CD14-positive monocyte (primary cell): ENCODE results near the gene SRMS. TPM values are rescaled to one million over a fixed set of nuclear protein-coding genes. Genes with fewer than 3 reads are reported as not detected.
A peak's percentile ranks its signal among the peaks of the same experiment; 100 is the strongest.

ENCODE experiments used
- DNase-seq, 3 donors: peaks; one replicate each; pipeline ENCODE4 v3.0.0-alpha.2; 2011 to 2022
- H2AFZ ChIP-seq: 2 replicates; pipeline ENCODE4 v1.6.0; 2012; ENCODE audit warnings: mild to moderate bottlenecking, low read depth, low read length, inconsistent platforms; ENCODE audit not compliant: insufficient read depth, poor library complexity, severe bottlenecking
- H3K27ac ChIP-seq, 2 donors: 1 replicate in 1 of 2; 2 replicates in 1 of 2; pipeline ENCODE4 v1.5.1; 2012 to 2013; ENCODE audit warnings: low read length in 2 of 2, control low read depth in 1 of 2, inconsistent platforms in 1 of 2, low read depth in 1 of 2, mild to moderate bottlenecking in 1 of 2
- H3K27me3 ChIP-seq, 2 donors: one replicate each; pipeline versions ENCODE4 v1.6.0 to v1.6.1; 2011 to 2013; ENCODE audit warnings: low read length in 2 of 2; ENCODE audit not compliant: control insufficient read depth in 2 of 2, insufficient read depth in 2 of 2
- H3K36me3 ChIP-seq, 2 donors: replicated peaks in 1 of 2; 1 replicate in 1 of 2; 2 replicates in 1 of 2; pipeline versions ENCODE4 v1.5.1 to v1.6.1; 2012 to 2013; ENCODE audit warnings: low read length in 2 of 2, control low read depth in 1 of 2, inconsistent platforms in 1 of 2, mild to moderate bottlenecking in 1 of 2; ENCODE audit not compliant: insufficient read depth in 2 of 2, control insufficient read depth in 1 of 2
- H3K4me1 ChIP-seq, 2 donors: 1 replicate in 1 of 2; 2 replicates in 1 of 2; pipeline versions ENCODE4 v1.5.1 to v1.6.1; 2012 to 2013; ENCODE audit warnings: low read length in 2 of 2, control low read depth in 1 of 2, inconsistent platforms in 1 of 2, mild to moderate bottlenecking in 1 of 2, moderate library complexity in 1 of 2; ENCODE audit not compliant: insufficient read depth in 2 of 2, control insufficient read depth in 1 of 2
- H3K4me2 ChIP-seq: replicated peaks from 2 replicates; pipeline ENCODE3; 2012; ENCODE audit warnings: low read length, moderate library complexity, mild to moderate bottlenecking; ENCODE audit not compliant: poor library complexity, severe bottlenecking; ENCODE audit errors: extremely low read depth
- H3K4me3 ChIP-seq, 3 experiments: fragments of 200-600 bp in 1 of 3; sonication (generic) in 1 of 3; replicated peaks in 1 of 3; 1 replicate in 2 of 3; 2 replicates in 1 of 3; pipeline ENCODE4 v1.5.1; 2011 to 2013; ENCODE audit warnings: low read length in 3 of 3, mild to moderate bottlenecking in 3 of 3, control low read depth in 2 of 3, low read depth in 2 of 3, inconsistent platforms in 1 of 3, moderate library complexity in 1 of 3
- H3K79me2 ChIP-seq: 2 replicates; pipeline ENCODE4 v1.6.0; 2012; ENCODE audit warnings: mild to moderate bottlenecking, control low read depth, inconsistent platforms, low read length, moderate library complexity; ENCODE audit not compliant: insufficient read depth
- H3K9ac ChIP-seq: 2 replicates; pipeline ENCODE4 v1.6.0; 2017; ENCODE audit warnings: low read length, mild to moderate bottlenecking; ENCODE audit not compliant: insufficient read depth, poor library complexity, severe bottlenecking
- H3K9me3 ChIP-seq, 2 donors: replicated peaks in 1 of 2; 1 replicate in 1 of 2; 2 replicates in 1 of 2; pipeline versions ENCODE4 v1.5.1 to v1.6.1; 2012 to 2013; ENCODE audit warnings: low read length in 2 of 2, control low read depth in 1 of 2; ENCODE audit not compliant: control insufficient read depth in 1 of 2, insufficient read depth in 1 of 2
- H4K20me1 ChIP-seq: 2 replicates; pipeline ENCODE4 v1.6.0; 2012; ENCODE audit warnings: mild to moderate bottlenecking, low read length, control low read depth, moderate library complexity; ENCODE audit not compliant: insufficient read depth
- H3K27ac Mint-ChIP-seq, 7 donors: one replicate each; pipeline ENCODE4 v1.8.0; 2020; ENCODE audit warnings: mild to moderate bottlenecking in 7 of 7, mixed read lengths in 7 of 7, moderate library complexity in 6 of 7, inconsistent platforms in 2 of 7
- H3K27me3 Mint-ChIP-seq, 3 donors: one replicate each; pipeline ENCODE4 v1.8.0; 2021 to 2022; ENCODE audit warnings: low read depth in 3 of 3, mild to moderate bottlenecking in 3 of 3, mixed read lengths in 3 of 3, moderate library complexity in 3 of 3, inconsistent platforms in 1 of 3
- H3K36me3 Mint-ChIP-seq, 2 donors: one replicate each; pipeline ENCODE4 v1.8.0; 2020; ENCODE audit warnings: mixed read lengths in 2 of 2, inconsistent platforms in 1 of 2, mild to moderate bottlenecking in 1 of 2
- H3K4me1 Mint-ChIP-seq: one replicate; pipeline ENCODE4 v1.8.0; 2020; ENCODE audit warnings: mild to moderate bottlenecking, mixed read lengths
- H3K4me3 Mint-ChIP-seq, 2 donors: one replicate each; pipeline ENCODE4 v1.8.0; 2020; ENCODE audit warnings: mild to moderate bottlenecking in 2 of 2, mixed read lengths in 2 of 2, moderate library complexity in 1 of 2
- H3K9me3 Mint-ChIP-seq, 7 donors: one replicate each; pipeline ENCODE4 v1.8.0; 2020 to 2022; ENCODE audit warnings: mixed read lengths in 7 of 7, mild to moderate bottlenecking in 6 of 7, moderate library complexity in 6 of 7, inconsistent platforms in 2 of 7
- WGBS: methylation state at CpG from one replicate; pipeline ENCODE4 v1.1.5; 2013; ENCODE audit warnings: missing lambda C conversion rate; ENCODE audit not compliant: insufficient coverage; 5-methylcytosine and 5-hydroxymethylcytosine counted together
- intact Hi-C, 2 donors: fragments of 100-400 bp; cut with micrococcal nuclease; formaldehyde crosslinking; loops; one replicate each; pipeline versions ENCODE4 v1.15.0 to v1.15.1; 2023
- polyA plus RNA-seq, 3 donors: library from polyadenylated mRNA; depleted of rRNA in 1 of 3; unstranded in 2 of 3; stranded (reverse) in 1 of 3; fragments of 300-500 nt in 2 of 3; fragments of >200 nt in 1 of 3; fragmentation: Illumina TruSeq in 2 of 3; gene quantifications; 1 replicate in 2 of 3; 2 replicates in 1 of 3; pipeline ENCODE4 v1.2.3, GENCODE V29; 2012 to 2021
- TF ChIP-seq, protein P1 (sequence below): fragments of 200-600 bp; IDR thresholded peaks from one replicate; pipeline ENCODE4 v1.8.0; 2022; ENCODE audit warnings: antibody characterized with exemption, mild to moderate bottlenecking

The SRMS gene
- polyA plus RNA-seq, 3 donors = not detected

- TF ChIP-seq, protein P1, sequence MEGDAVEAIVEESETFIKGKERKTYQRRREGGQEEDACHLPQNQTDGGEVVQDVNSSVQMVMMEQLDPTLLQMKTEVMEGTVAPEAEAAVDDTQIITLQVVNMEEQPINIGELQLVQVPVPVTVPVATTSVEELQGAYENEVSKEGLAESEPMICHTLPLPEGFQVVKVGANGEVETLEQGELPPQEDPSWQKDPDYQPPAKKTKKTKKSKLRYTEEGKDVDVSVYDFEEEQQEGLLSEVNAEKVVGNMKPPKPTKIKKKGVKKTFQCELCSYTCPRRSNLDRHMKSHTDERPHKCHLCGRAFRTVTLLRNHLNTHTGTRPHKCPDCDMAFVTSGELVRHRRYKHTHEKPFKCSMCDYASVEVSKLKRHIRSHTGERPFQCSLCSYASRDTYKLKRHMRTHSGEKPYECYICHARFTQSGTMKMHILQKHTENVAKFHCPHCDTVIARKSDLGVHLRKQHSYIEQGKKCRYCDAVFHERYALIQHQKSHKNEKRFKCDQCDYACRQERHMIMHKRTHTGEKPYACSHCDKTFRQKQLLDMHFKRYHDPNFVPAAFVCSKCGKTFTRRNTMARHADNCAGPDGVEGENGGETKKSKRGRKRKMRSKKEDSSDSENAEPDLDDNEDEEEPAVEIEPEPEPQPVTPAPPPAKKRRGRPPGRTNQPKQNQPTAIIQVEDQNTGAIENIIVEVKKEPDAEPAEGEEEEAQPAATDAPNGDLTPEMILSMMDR = no peak
- H3K27ac ChIP-seq = no peak overlapping the region
- peaks cover 34 to 46% of the 10 kb centered on the region in 2 donors for H3K36me3 Mint-ChIP-seq
- H3K9ac ChIP-seq = no peak overlapping the region
- no peak overlapping the region for H3K4me3 ChIP-seq
- H4K20me1 ChIP-seq = peaks cover 4% of the 10 kb centered on the region
- H3K27me3 ChIP-seq = no peaks in the 10 kb centered on the region
- peaks cover 9 to 19% (median 14%) of the 10 kb centered on the region in 3 donors for H3K27me3 Mint-ChIP-seq
- no peaks in the 10 kb centered on the region for H3K9me3 Mint-ChIP-seq
- WGBS = 89% methylated on average over 16 of the region's 17 CpGs
- no peak overlapping the region for H3K4me2 ChIP-seq
- no peak overlapping the region for H3K4me3 Mint-ChIP-seq
- no peak overlapping the region for H2AFZ ChIP-seq
- H3K79me2 ChIP-seq = no peaks in the 10 kb centered on the region
- DNase-seq = no peak
- peaks cover 17 to 29% of the 10 kb centered on the region in 2 donors for H3K36me3 ChIP-seq
- no peaks in the 10 kb centered on the region for H3K9me3 ChIP-seq
- peaks cover 0 to 7% of the 10 kb centered on the region in 2 donors for H3K4me1 ChIP-seq
- peaks cover 13% of the 10 kb centered on the region for H3K4me1 Mint-ChIP-seq
- H3K27ac Mint-ChIP-seq = no peak overlapping the region
- intact Hi-C loops = no loop called here
Observed at GRCh38 chr20:63586797-63587196, 39.2 kb upstream of the SRMS start.

DNA sequence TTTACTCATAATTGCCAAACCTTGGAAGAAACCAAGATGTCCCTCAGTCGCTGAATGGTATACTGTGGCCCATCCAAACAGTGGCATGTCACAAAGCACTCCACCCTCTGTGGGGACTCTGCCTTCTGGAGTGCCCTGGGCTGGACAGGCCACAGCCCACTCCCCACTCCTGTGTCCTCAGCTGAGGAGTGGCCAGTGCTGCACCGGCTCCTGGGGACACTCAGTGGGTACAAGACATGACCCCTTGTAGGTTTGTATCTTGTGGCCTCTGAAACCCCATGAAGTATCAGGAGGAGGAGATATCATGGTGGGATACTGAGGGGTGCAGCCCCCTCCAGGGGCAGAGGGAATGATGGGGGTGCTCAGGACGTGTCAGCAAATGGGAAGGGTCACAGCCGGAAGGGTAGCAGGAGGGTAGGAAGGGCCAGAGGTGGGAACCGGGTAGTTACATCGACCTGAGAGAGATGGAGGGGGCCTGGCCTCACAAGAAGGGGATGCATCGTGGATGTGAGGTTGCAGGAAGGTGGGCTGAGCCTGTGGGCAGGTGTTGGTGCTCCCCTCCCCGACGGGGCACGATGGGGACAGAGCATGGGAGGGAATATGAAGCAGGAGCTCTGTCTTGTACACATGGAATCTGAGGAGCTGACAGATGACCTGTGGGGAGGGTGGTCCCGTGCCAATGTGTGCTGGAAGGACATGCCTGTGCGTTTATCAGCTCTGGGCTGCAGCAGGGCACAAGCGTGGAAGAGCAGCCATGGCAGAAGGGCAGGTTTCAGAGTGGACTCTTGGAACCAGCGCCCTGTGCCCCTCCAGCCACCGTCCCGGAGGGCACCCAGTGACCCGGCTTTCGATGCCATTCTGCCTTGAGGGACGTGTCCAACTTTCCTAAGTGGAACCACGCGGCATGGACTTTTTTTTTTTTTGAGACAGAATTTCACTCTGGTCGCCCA, 38.3 kb upstream of the SRMS start:
- Mint-ChIP-seq H3K9me3 (no peaks in the 10 kb centered on the region), H3K4me1 (peaks cover 13% of the 10 kb centered on the region), H3K36me3 (peaks cover 30 to 37% of the 10 kb centered on the region in 2 donors), H3K4me3 (peak overlapping the region in 1 of 2 donors; percentile 42), H3K27me3 (peaks cover 13 to 27% (median 15%) of the 10 kb centered on the region in 3 donors), H3K27ac (no peak overlapping the region)
- no peak overlapping the region for H3K9ac ChIP-seq
- peaks cover 0 to 7% of the 10 kb centered on the region in 2 donors for H3K4me1 ChIP-seq
- H3K27me3 ChIP-seq = peaks cover 0 to under 1% of the 10 kb centered on the region in 2 donors
- no peak overlapping the region for H2AFZ ChIP-seq
- H3K36me3 ChIP-seq = peaks cover 11 to 20% of the 10 kb centered on the region in 2 donors
- WGBS = 95% methylated on average over 21 of the region's 22 CpGs
- DNase-seq = no peak
- TF ChIP-seq, protein P1 = no peak
- no peaks in the 10 kb centered on the region for H3K9me3 ChIP-seq
- no peak overlapping the region for H3K4me2 ChIP-seq
- H3K27ac ChIP-seq = no peak overlapping the region
- H4K20me1 ChIP-seq = peaks cover 4% of the 10 kb centered on the region
- intact Hi-C loops = no loop called here
- H3K4me3 ChIP-seq = no peak overlapping the region
- no peaks in the 10 kb centered on the region for H3K79me2 ChIP-seq
